ENCODE results near the gene ANKRD10. TPM values are rescaled to one million over a fixed set of nuclear protein-coding genes. Genes with fewer than 3 reads are reported as not detected.

The ANKRD10 gene
- total RNA-seq, 1 experiment from 2014 or later, result 159 TPM

DNA sequence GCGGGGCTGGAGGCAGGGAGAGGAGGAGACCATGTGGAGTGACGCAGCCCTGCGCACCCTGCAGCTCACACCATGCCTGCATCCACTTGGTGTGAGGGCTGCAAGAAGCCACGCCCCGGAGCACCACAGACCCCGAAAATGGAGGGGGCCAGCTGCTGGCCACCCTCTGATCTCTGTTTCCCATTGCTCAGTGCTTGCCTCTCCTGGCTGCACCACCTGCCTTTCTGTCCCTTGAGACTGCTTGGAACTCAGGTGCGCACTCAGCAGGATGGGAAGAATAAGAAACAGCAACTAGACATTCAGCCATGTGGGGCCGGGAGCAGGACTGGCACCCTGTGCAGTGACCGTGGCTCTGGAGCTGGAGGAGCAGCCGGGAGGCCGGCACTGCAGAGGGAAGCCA, 64.0 kb downstream of the ANKRD10 start:
- no peak for TF ChIP-seq CTCF (conservative IDR thresholded peaks at IDR 0.05)
- Histone ChIP-seq H3K27me3 (ENCODE audit: insufficient read depth, low read length) (no peaks in the 10 kb centered on the region), H4K5ac (ENCODE audit: insufficient read length, low read depth, low read length) (no peak overlapping the region), H3T11ph (ENCODE audit: low read length) (no peak overlapping the region), H3K18ac (ENCODE audit: insufficient read length, low read depth, low read length) (peak overlapping the region; percentile 37), H3K56ac (ENCODE audit: insufficient read length, low read depth, low read length) (no peak overlapping the region), H2BK120ac (ENCODE audit: low read depth, low read length, poor library complexity, severe bottlenecking) (no peak overlapping the region), H4K20me1 (ENCODE audit: control insufficient read depth, insufficient read depth, insufficient read length) (no peaks in the 10 kb centered on the region), H3K9ac (ENCODE audit: extremely low read depth, insufficient read length, low read length) (no peak overlapping the region), H4K8ac (replicated peaks; ENCODE audit: insufficient read length, low read depth, low read length) (no peak overlapping the region), H3K23me2 (ENCODE audit: insufficient read length, low read depth, low read length, poor library complexity, severe bottlenecking) (no peaks in the 10 kb centered on the region), H3K9me3 (ENCODE audit: control insufficient read depth, low read depth, low read length) (no peaks in the 10 kb centered on the region), H3K79me2 (ENCODE audit: insufficient read depth, low read length) (no peaks in the 10 kb centered on the region), H3K23ac (ENCODE audit: insufficient read length, low read depth, low read length) (no peak overlapping the region), H3K27ac (ENCODE audit: insufficient read length, low read depth, low read length) (no peak overlapping the region), H2AFZ (ENCODE audit: low read length) (no peak overlapping the region), H3K4ac (ENCODE audit: low read depth, low read length) (no peak overlapping the region), H2BK20ac (ENCODE audit: low read depth, low read length, poor library complexity, severe bottlenecking) (no peak overlapping the region), H3K4me2 (ENCODE audit: insufficient read depth, insufficient read length, low read length) (no peak overlapping the region), H3K4me1 (ENCODE audit: insufficient read depth, low read length) (no peaks in the 10 kb centered on the region), H2BK15ac (ENCODE audit: low read depth, low read length) (no peak overlapping the region), H2AK5ac (ENCODE audit: insufficient read length, low read length) (no peak overlapping the region), H2BK12ac (ENCODE audit: insufficient read length, low read depth, low read length) (no peak overlapping the region), H3K79me1 (ENCODE audit: insufficient read depth, low read depth, low read length, poor library complexity, severe bottlenecking) (no peaks in the 10 kb centered on the region), H4K91ac (ENCODE audit: insufficient read length, low read depth, low read length) (no peak overlapping the region), H3K14ac (ENCODE audit: insufficient read depth, low read length) (no peak overlapping the region), H2BK5ac (ENCODE audit: insufficient read length, low read length) (no peak overlapping the region)
- Mint-ChIP-seq H3K27me3 (ENCODE audit: low read depth) (peaks cover 5% of the 10 kb centered on the region), H3K4me3 (no peak overlapping the region), H3K27ac (peak overlapping the region in 1 of 3 experiments; percentile 89; a peak in 2 of 7 replicates), H3K36me3 (ENCODE audit: insufficient read depth in 1 of 3, low read depth in 3 of 3) (no peaks in the 10 kb centered on the region), H3K4me1 (peaks cover 28 to 32% of the 10 kb centered on the region in 2 experiments), H3K9me3 (no peaks in the 10 kb centered on the region)
- no CpG with 5 or more reads among the region's 11 CpGs for WGBS (ENCODE audit: extremely low coverage, insufficient read length, low lambda C conversion rate)
- no peak for DNase-seq
